K562 (cell line): Measurements from ENCODE around the gene ZBTB22. TPM values are rescaled to one million over a fixed set of nuclear protein-coding genes. Genes with fewer than 3 reads are reported as not detected.
A peak's percentile ranks its signal among the peaks of the same experiment; 100 is the strongest.

Source experiments
- CCNT2 ChIP-seq: IDR thresholded peaks from 2 replicates; pipeline ENCODE4 v1.6.1; 2011; ENCODE audit warnings: borderline replicate concordance, low read depth, mild to moderate bottlenecking, moderate library complexity, mixed read lengths, low read length; ENCODE audit not compliant: insufficient read length; ENCODE audit errors: extremely low read depth
- FOXK1 ChIP-seq: sonication (generic); formaldehyde crosslinking; IDR thresholded peaks from 2 replicates; pipeline ENCODE4 v1.8.0; 2022; ENCODE audit warnings: missing genetic modification reagents, mild to moderate bottlenecking, borderline replicate concordance
- FOXO4 ChIP-seq: fragments of 450-650 bp; formaldehyde crosslinking; IDR thresholded peaks from 2 replicates; pipeline ENCODE4 v1.4.0; 2020; ENCODE audit warnings: mild to moderate bottlenecking, moderate library complexity
- HIVEP1 ChIP-seq: fragments of 250-450 bp; sonication (Bioruptor Pico); IDR thresholded peaks from 2 replicates; pipeline ENCODE4 v1.4.0; 2020; ENCODE audit warnings: mild to moderate bottlenecking
- MAFK ChIP-seq: IDR thresholded peaks from 2 replicates; pipeline ENCODE4 v1.6.1; 2011; ENCODE audit warnings: low read length, improper control_type of control experiment
- NFXL1 ChIP-seq: fragments of 450-650 bp; formaldehyde crosslinking; IDR thresholded peaks from 2 replicates; pipeline ENCODE4 v1.4.0; 2021; ENCODE audit warnings: mild to moderate bottlenecking
- RBM25 ChIP-seq: fragments of 200-400 bp; formaldehyde crosslinking; IDR thresholded peaks from 2 replicates; pipeline ENCODE4 v1.6.1; 2018; ENCODE audit warnings: low read length, low read depth, moderate library complexity; ENCODE audit not compliant: severe bottlenecking
- SAP30 ChIP-seq: fragments of 200-600 bp; sonication (generic); IDR thresholded peaks from 2 replicates; pipeline ENCODE4 v1.6.1; 2012; ENCODE audit warnings: borderline replicate concordance, low read depth, mild to moderate bottlenecking, moderate library complexity, low read length, control low read depth, inconsistent platforms; ENCODE audit not compliant: insufficient read depth, poor library complexity, severe bottlenecking
- SMARCA5 ChIP-seq: fragments of 450-650 bp; IDR thresholded peaks from 2 replicates; pipeline ENCODE4 v1.6.1; 2016
- TCFL5 ChIP-seq: fragments of 250-450 bp; sonication (Bioruptor Pico); conservative IDR thresholded peaks from 2 replicates; pipeline ENCODE4 v1.6.1; 2021; ENCODE audit warnings: mild to moderate bottlenecking, moderate library complexity, matching md5 sums
- ZBTB43 ChIP-seq: sonication (generic); formaldehyde crosslinking; IDR thresholded peaks from 2 replicates; pipeline ENCODE4 v1.8.0; 2023; ENCODE audit warnings: mild to moderate bottlenecking, missing genetic modification reagents
- ZNF197 ChIP-seq: fragments of 200-800 bp; sonication (Bioruptor generic); IDR thresholded peaks from 2 replicates; pipeline ENCODE4 v1.6.1; 2016; ENCODE audit warnings: low read depth, missing genetic modification characterization, missing compliant biosample characterization
- ZNF23 ChIP-seq: fragments of 250-450 bp; sonication (Bioruptor Pico); IDR thresholded peaks from 2 replicates; pipeline ENCODE4 v1.4.0; 2020; ENCODE audit warnings: mild to moderate bottlenecking
- ZNF707 ChIP-seq: fragments of 250-450 bp; sonication (Bioruptor Pico); conservative IDR thresholded peaks from 2 replicates; pipeline ENCODE4 v1.8.0; 2022; ENCODE audit warnings: inconsistent platforms, mild to moderate bottlenecking, moderate library complexity
- polyA plus RNA-seq, 8 experiments: library from polyadenylated mRNA; depleted of rRNA in 4 of 8; stranded (reverse) in 5 of 8; unstranded in 3 of 8; fragments of >200 nt; fragmentation: Nextera tagmentation in 2 of 8; fragmentation: Illumina TruSeq in 1 of 8; extraction: Ambion mirVana in 2 of 8; extraction: Trizol in 1 of 8; gene quantifications; 2 replicates each; pipeline versions ENCODE4 v1.2.1 to v1.2.3, GENCODE V29; 2011 to 2014; ENCODE audit warnings: inconsistent platforms in 1 of 8, missing spikeins in 1 of 8
- total RNA-seq, 7 experiments: library from RNA; depleted of rRNA in 6 of 7; stranded (reverse); fragments of >200 nt in 6 of 7; fragmentation: Illumina TruSeq in 2 of 7; extraction: Trizol in 2 of 7; gene quantifications; 2 replicates each; pipeline versions ENCODE4 v1.2.1 to v1.2.3, GENCODE V29; 2011 to 2021; ENCODE audit warnings: low replicate concordance in 1 of 7
- TF ChIP-seq, protein P1 (sequence below): fragments of 450-650 bp; formaldehyde crosslinking; IDR thresholded peaks from 2 replicates; pipeline ENCODE4 v1.4.0; 2022; ENCODE audit warnings: missing genetic modification characterization
- TF ChIP-seq, protein P2 (sequence below), 3 experiments: IDR thresholded peaks in 2 of 3; conservative IDR thresholded peaks in 1 of 3; 2 replicates each; pipeline ENCODE4 v1.5.1; 2011 to 2012; ENCODE audit warnings: low read length in 3 of 3, mild to moderate bottlenecking in 3 of 3, control low read depth in 2 of 3, improper control_type of control experiment in 1 of 3, inconsistent platforms in 1 of 3, low read depth in 1 of 3, mixed read lengths in 1 of 3, moderate library complexity in 1 of 3; ENCODE audit not compliant: insufficient read depth in 2 of 3
- TF ChIP-seq, protein P3 (sequence below): fragments of 150-350 bp; conservative IDR thresholded peaks from 2 replicates; pipeline ENCODE4 v1.6.1; 2014; ENCODE audit warnings: low read length
- TF ChIP-seq, protein P4 (sequence below): fragments of 450-650 bp; IDR thresholded peaks from 2 replicates; pipeline ENCODE4 v1.6.1; 2016; ENCODE audit warnings: antibody characterized with exemption

Gene ZBTB22
- total and polyA plus RNA-seq, 9 of the 15 experiments (the other 6 are each of a cell fraction or from before 2014, with no cell fraction given), result 0.21 to 11.9 (median 7.1) TPM

DNA sequence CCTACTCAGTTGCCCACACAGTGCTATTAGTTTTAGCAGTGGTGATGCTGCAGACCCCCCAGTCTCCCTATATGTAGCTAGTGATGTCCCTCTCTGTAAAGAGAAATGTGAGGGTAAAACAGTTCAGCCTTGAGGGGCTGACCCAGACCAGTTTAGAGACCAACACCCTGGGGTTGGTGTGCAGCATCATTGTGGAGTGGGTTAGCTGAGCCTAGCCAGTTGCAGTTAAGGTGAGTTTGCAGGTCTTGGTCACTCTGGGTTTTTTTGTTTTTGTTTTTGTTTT, 41.0 kb downstream of the ZBTB22 start (continued):
- TF ChIP-seq RBM25 (no peak), FOXK1 (CRISPR knock-in tag) (peak; percentile 38; the same call in 1 of the 2 replicates), TCFL5 (peak; percentile 61; the same call in 1 of the 2 replicates), NFXL1 (CRISPR knock-in tag) (peak; percentile 15; the same call in 1 of the 2 replicates), SMARCA5 (0 out of 2 replicates have a peak, but pooled peaks have one; percentile 45), FOXO4 (CRISPR knock-in tag) (no peak), ZNF707 (CRISPR knock-in tag) (0 out of 2 replicates have a peak, but pooled peaks have one; percentile 48), MAFK (no peak), ZNF23 (CRISPR knock-in tag) (no peak), HIVEP1 (CRISPR knock-in tag) (no peak), SAP30 (no peak), ZNF197 (CRISPR knock-in tag) (no peak), CCNT2 (no peak), ZBTB43 (peak; percentile 6; the same call in 1 of the 2 replicates)
- TF ChIP-seq, protein P1, sequence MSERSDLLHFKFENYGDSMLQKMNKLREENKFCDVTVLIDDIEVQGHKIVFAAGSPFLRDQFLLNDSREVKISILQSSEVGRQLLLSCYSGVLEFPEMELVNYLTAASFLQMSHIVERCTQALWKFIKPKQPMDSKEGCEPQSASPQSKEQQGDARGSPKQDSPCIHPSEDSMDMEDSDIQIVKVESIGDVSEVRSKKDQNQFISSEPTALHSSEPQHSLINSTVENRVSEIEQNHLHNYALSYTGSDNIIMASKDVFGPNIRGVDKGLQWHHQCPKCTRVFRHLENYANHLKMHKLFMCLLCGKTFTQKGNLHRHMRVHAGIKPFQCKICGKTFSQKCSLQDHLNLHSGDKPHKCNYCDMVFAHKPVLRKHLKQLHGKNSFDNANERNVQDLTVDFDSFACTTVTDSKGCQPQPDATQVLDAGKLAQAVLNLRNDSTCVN (CRISPR knock-in tag), result peak; percentile 95; the same call in 1 of the 2 replicates
- TF ChIP-seq, protein P2, sequence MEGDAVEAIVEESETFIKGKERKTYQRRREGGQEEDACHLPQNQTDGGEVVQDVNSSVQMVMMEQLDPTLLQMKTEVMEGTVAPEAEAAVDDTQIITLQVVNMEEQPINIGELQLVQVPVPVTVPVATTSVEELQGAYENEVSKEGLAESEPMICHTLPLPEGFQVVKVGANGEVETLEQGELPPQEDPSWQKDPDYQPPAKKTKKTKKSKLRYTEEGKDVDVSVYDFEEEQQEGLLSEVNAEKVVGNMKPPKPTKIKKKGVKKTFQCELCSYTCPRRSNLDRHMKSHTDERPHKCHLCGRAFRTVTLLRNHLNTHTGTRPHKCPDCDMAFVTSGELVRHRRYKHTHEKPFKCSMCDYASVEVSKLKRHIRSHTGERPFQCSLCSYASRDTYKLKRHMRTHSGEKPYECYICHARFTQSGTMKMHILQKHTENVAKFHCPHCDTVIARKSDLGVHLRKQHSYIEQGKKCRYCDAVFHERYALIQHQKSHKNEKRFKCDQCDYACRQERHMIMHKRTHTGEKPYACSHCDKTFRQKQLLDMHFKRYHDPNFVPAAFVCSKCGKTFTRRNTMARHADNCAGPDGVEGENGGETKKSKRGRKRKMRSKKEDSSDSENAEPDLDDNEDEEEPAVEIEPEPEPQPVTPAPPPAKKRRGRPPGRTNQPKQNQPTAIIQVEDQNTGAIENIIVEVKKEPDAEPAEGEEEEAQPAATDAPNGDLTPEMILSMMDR (IDR thresholded peaks at IDR 0.05 in 2 of 3, conservative IDR thresholded peaks at IDR 0.05 in 1 of 3; ENCODE audit: insufficient read depth in 2 of 3, low read depth in 1 of 3, low read length in 3 of 3), result no peak
- TF ChIP-seq, protein P3, sequence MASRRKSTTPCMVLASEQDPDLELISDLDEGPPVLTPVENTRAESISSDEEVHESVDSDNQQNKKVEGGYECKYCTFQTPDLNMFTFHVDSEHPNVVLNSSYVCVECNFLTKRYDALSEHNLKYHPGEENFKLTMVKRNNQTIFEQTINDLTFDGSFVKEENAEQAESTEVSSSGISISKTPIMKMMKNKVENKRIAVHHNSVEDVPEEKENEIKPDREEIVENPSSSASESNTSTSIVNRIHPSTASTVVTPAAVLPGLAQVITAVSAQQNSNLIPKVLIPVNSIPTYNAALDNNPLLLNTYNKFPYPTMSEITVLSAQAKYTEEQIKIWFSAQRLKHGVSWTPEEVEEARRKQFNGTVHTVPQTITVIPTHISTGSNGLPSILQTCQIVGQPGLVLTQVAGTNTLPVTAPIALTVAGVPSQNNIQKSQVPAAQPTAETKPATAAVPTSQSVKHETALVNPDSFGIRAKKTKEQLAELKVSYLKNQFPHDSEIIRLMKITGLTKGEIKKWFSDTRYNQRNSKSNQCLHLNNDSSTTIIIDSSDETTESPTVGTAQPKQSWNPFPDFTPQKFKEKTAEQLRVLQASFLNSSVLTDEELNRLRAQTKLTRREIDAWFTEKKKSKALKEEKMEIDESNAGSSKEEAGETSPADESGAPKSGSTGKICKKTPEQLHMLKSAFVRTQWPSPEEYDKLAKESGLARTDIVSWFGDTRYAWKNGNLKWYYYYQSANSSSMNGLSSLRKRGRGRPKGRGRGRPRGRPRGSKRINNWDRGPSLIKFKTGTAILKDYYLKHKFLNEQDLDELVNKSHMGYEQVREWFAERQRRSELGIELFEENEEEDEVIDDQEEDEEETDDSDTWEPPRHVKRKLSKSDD, result no peak
- TF ChIP-seq, protein P4, sequence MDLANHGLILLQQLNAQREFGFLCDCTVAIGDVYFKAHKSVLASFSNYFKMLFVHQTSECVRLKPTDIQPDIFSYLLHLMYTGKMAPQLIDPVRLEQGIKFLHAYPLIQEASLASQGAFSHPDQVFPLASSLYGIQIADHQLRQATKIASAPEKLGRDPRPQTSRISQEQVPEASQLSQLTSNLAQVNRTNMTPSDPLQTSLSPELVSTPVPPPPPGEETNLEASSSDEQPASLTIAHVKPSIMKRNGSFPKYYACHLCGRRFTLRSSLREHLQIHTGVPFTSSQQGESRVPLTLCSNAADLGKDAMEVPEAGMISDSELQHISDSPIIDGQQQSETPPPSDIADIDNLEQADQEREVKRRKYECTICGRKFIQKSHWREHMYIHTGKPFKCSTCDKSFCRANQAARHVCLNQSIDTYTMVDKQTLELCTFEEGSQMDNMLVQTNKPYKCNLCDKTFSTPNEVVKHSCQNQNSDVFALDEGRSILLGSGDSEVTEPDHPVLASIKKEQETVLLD, result 0 out of 2 replicates have a peak, but pooled peaks have one; percentile 11
